GM18873 (cell line): ENCODE data around the gene ARL2.

Experiments used
- ATAC-seq: cut with Tn5 transposase; IDR thresholded peaks from one replicate; pipeline ENCODE4 v1.9.1; 2021; ENCODE audit warnings: mild to moderate bottlenecking, moderate library complexity, moderate number of reproducible peaks; ENCODE audit not compliant: unreplicated experiment, low FRiP score

Gene ARL2

GRCh38 chr11:65067446-65067845, 53.5 kb downstream of the ARL2 start:
- no peak for ATAC-seq

- no peak for ATAC-seq
Observed at GRCh38 chr11:65069217-65069616, 55.3 kb downstream of the ARL2 start.
